ENCODE data around the gene MDH2. TPM values are rescaled to one million over a fixed set of nuclear protein-coding genes. Genes with fewer than 3 reads are reported as not detected.

Gene MDH2
- total RNA-seq, 4 donors from 2014 or later = 92.5 to 160 (median 131) TPM

DNA sequence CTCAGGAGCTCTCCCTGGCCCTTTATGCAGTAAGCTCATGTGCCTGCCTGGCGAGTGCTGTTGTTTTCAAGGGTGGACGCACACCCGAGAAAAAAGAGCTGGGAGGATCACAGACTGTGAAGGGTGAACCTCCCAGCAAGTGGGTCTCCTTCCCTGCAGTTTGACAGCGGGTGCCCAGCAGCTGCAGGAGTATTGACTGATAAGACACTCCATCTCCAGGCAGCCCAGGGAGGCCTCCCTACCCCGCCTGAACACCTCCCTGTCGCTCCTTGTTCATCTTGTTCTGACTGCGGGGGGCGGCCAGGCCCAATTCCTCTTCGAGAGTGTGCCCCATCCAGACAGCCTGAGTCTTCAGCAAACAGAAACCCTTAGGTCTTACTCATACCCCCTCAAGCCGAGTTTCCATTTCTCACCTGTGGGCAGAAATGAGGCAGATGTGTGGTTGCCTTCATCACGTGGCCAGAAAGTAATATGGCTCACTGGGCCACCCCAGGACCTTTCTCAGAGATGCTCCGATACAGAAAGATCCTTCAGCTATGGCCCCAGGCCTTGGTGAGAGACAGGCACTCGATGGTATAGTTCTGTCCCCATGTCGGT lies 17.2 kb downstream of the MDH2 start:
- intact Hi-C loops (cut with DNase I) = loop anchor here (10.0 kb wide), 1 partner anchor 80 kb away; no protein-coding TSS in a partner anchor
- Histone ChIP-seq H3K27me3 (no peaks in the 10 kb centered on the region), H3K9me3 (no peaks in the 10 kb centered on the region), H3K4me3 (no peak overlapping the region), H3K36me3 (peaks cover 38 to 79% (median 51%) of the 10 kb centered on the region in 3 donors), H3K4me1 (peaks cover 8 to 44% (median 11%) of the 10 kb centered on the region in 3 donors), H3K27ac (no peak overlapping the region)
- DNase-seq = no peak
- no peak for TF ChIP-seq POLR2A (IDR thresholded peaks at IDR 0.05)
- TF ChIP-seq, protein P1, sequence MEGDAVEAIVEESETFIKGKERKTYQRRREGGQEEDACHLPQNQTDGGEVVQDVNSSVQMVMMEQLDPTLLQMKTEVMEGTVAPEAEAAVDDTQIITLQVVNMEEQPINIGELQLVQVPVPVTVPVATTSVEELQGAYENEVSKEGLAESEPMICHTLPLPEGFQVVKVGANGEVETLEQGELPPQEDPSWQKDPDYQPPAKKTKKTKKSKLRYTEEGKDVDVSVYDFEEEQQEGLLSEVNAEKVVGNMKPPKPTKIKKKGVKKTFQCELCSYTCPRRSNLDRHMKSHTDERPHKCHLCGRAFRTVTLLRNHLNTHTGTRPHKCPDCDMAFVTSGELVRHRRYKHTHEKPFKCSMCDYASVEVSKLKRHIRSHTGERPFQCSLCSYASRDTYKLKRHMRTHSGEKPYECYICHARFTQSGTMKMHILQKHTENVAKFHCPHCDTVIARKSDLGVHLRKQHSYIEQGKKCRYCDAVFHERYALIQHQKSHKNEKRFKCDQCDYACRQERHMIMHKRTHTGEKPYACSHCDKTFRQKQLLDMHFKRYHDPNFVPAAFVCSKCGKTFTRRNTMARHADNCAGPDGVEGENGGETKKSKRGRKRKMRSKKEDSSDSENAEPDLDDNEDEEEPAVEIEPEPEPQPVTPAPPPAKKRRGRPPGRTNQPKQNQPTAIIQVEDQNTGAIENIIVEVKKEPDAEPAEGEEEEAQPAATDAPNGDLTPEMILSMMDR (IDR thresholded peaks at IDR 0.05) = no peak
- 86 to 87% methylated on average over 5 to 7 of the region's 14 CpGs for WGBS, 2 donors

DNA sequence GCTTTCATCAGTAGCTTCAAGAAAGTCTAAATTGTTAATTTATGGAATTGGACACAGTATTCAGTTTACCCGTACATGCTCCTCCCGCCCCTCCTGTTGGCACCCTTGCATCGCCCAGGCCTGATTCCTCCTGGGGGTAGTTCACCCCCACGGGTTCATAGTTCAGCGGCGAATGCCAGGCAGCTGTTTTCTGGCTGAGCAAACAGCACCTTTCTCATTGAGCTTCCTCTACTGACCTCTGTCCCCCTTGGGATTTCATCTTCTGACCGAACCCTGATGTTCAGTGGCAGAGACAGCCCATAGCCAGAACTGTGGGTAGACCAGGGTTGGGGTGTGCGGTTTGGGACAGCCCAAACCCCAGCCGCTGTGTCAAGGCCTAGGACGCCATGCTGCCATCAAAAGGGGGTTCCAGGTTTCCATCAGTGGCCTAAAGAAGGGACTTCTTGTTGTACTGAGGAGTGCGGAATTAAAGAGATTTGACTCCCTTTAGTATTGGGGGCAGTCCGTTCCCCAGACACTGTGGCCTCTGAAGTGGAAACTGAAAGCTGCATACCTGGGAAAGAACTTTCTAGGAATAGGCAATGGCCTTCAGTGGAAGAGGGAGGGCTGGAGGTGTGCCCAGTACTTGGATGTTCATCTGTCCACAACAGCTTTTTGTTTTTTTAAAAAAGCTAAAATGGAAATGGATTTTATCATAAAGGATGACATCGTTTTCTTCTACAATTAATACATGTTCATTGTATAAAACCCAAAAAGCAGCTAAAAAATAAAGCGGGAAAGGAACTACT lies 19.0 kb downstream of the MDH2 start:
- 77 to 93% methylated on average over 9 to 14 of the region's 14 CpGs for whole genome bisulfite sequencing, 2 donors
- no peak for DNase-seq
- Histone ChIP-seq H3K27me3 (no peaks in the 10 kb centered on the region), H3K27ac (no peak overlapping the region), H3K4me3 (no peak overlapping the region), H3K36me3 (peaks cover 28 to 61% (median 39%) of the 10 kb centered on the region in 3 donors), H3K4me1 (peaks cover 8 to 50% (median 11%) of the 10 kb centered on the region in 3 donors), H3K9me3 (no peaks in the 10 kb centered on the region)
- intact Hi-C loops (cut with DNase I) = loop anchor here (10.0 kb wide), 1 partner anchor 78 kb away; no protein-coding TSS in a partner anchor
- no peak for TF ChIP-seq POLR2A (IDR thresholded peaks at IDR 0.05)
- TF ChIP-seq, protein P1 (IDR thresholded peaks at IDR 0.05) = no peak

DNA sequence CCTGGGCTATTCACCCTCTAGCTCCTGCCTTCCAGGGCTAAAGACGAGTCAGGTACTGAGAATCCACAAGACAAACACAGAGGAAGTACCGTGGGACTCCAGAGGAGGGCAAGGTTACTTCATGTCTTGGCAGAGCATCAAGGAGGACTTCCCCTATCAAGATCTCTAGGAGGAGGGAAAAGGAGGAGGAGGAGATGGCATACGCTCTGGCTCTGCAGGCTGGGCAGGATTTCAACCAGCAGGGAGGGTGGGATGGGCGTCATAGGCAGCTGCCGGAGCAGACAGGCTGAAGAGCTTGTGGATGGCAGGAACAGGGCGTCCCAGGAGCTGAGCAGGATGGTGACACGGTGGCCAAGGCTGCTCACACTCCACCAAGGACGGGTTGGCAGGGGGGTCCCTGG lies 21.3 kb downstream of the MDH2 start:
- H3K4me3 ChIP-seq = no peak overlapping the region
- WGBS, 2 donors = 14 to 19% methylated on average over 7 to 8 of the region's 8 CpGs
- intact Hi-C loops (cut with DNase I) = loop anchor here (10.0 kb wide), 1 partner anchor 76 kb away; no protein-coding TSS in a partner anchor
- no peak for DNase-seq
- no peak for TF ChIP-seq POLR2A (IDR thresholded peaks at IDR 0.05)
- TF ChIP-seq, protein P1 (IDR thresholded peaks at IDR 0.05) = peak in 4 of 6 experiments; percentile 30 to 77 (median 64)
- H3K36me3 ChIP-seq = peaks cover 27 to 38% (median 27%) of the 10 kb centered on the region in 3 donors
- peaks cover 8 to 35% (median 8%) of the 10 kb centered on the region in 3 donors for H3K4me1 ChIP-seq
- H3K27me3 ChIP-seq = no peaks in the 10 kb centered on the region
- H3K9me3 ChIP-seq = no peaks in the 10 kb centered on the region
- peak overlapping the region in 3 of 4 donors; percentile 30 to 75 (median 71) for H3K27ac ChIP-seq

DNA sequence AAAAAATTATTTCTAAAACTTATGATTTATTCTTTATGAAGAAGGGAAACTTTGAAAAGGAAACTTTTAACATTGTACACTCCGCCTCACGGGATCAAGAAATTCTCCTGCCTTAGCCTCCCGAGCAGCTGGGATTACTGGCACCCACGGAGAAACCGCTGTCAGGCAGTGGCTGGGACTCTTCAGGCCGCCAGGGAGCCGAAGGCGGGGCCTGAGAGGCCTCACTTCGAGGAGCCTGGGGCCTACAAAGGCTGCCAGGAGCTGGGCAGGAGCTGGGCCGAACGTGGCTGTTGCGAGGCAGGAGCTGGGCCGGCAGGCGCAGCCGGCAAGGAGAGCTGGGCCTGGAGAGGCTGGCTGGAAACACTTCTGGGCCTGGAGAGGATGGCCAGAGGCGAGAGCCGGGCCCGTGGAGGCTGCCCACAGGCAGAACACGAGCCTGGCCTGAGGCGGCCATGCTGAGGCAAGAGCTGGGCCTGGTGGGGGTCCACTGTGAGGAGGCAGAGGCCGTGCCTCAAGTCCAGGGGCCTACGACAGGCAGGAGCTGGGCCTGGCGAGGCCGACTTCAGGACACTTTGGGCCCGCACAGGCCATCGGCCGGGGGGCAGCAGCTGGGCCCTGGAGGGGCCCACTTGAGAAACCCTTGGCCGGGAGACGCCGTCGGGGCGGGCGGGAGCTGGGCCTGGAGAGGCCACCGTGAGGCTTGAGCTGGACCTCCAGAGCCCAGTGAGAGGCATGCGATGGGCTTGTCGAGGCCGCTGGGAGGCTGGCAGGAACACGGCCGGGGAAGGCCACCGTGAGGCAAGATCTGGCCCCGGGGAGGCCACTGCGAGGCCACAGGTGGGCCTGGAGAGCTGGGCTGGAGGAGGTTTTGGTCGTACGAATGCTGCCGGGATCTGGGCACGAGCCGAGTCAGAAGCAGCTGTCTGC lies 23.7 kb downstream of the MDH2 start:
- peak overlapping the region; percentile 54 to 72 (median 62) for H3K27ac ChIP-seq
- peaks cover 4 to 15% (median 5%) of the 10 kb centered on the region in 3 donors for H3K36me3 ChIP-seq
- WGBS, 2 donors = 57 to 83% methylated on average over 9 to 31 of the region's 47 CpGs
- DNase-seq = no peak
- peaks cover 0 to 6% (median 0%) of the 10 kb centered on the region in 3 donors for H3K9me3 ChIP-seq
- intact Hi-C loops (cut with DNase I) = no loop called here
- peaks cover 8 to 35% (median 8%) of the 10 kb centered on the region in 3 donors for H3K4me1 ChIP-seq
- no peak for TF ChIP-seq POLR2A (IDR thresholded peaks at IDR 0.05)
- TF ChIP-seq, protein P1 (IDR thresholded peaks at IDR 0.05) = peak in 1 of 6 experiments; percentile 9
- no peak overlapping the region for H3K4me3 ChIP-seq
- H3K27me3 ChIP-seq = no peaks in the 10 kb centered on the region

All from esophagus squamous epithelium (tissue), 5 donors.